Esophagus muscularis mucosa (tissue), 4 donors: ENCODE results near the gene MAP4K4. TPM values are rescaled to one million over a fixed set of nuclear protein-coding genes. Genes with fewer than 3 reads are reported as not detected.

Experiments used
- DNase-seq: peaks from one replicate; pipeline ENCODE4 v3.0.0-alpha.2; 2017; ENCODE audit errors: extremely low spot score
- H3K27ac ChIP-seq, 4 donors: fragments of 200-600 bp; sonication (generic); replicated peaks in 1 of 4; 1 replicate in 3 of 4; 2 replicates in 1 of 4; pipeline ENCODE4 v1.5.1; 2016 to 2019; ENCODE audit warnings: mild to moderate bottlenecking in 1 of 4
- H3K27me3 ChIP-seq, 4 donors: fragments of 200-600 bp; sonication (generic); one replicate each; pipeline versions ENCODE4 v1.5.1 to v1.6.0; 2016 to 2019
- H3K36me3 ChIP-seq, 4 donors: fragments of 200-600 bp; sonication (generic); one replicate each; pipeline ENCODE4 v1.5.1; 2016 to 2019
- H3K4me1 ChIP-seq, 4 donors: fragments of 200-600 bp; sonication (generic); one replicate each; pipeline ENCODE4 v1.5.1; 2016 to 2019
- H3K4me3 ChIP-seq, 4 donors: fragments of 200-600 bp; sonication (generic); 1 replicate in 2 of 4; 2 replicates in 2 of 4; pipeline ENCODE4 v1.5.1; 2016 to 2019; ENCODE audit warnings: mild to moderate bottlenecking in 4 of 4, moderate library complexity in 1 of 4
- H3K9me3 ChIP-seq, 4 donors: fragments of 200-600 bp; sonication (generic); 1 replicate in 3 of 4; 2 replicates in 1 of 4; pipeline ENCODE4 v1.5.1; 2016 to 2019
- CTCF ChIP-seq, 3 experiments: fragments of 200-600 bp in 2 of 3; fragments of 450-650 bp in 1 of 3; sonication (generic) in 2 of 3; IDR thresholded peaks; one replicate each; pipeline ENCODE4 v1.5.1; 2017 to 2019; ENCODE audit warnings: antibody characterized with exemption in 3 of 3, mild to moderate bottlenecking in 2 of 3, moderate library complexity in 1 of 3
- EP300 ChIP-seq: sonication (generic); formaldehyde crosslinking; IDR thresholded peaks from one replicate; pipeline ENCODE4 v1.6.1; 2017; ENCODE audit warnings: antibody characterized with exemption
- POLR2A ChIP-seq: fragments of 450-650 bp; IDR thresholded peaks from one replicate; pipeline ENCODE4 v1.6.1; 2017; ENCODE audit warnings: antibody characterized with exemption, moderate library complexity, mild to moderate bottlenecking, low read depth
- POLR2AphosphoS5 ChIP-seq, 2 donors: sonication (generic); formaldehyde crosslinking; IDR thresholded peaks; one replicate each; pipeline ENCODE4 v1.6.1; 2017; ENCODE audit warnings: antibody characterized with exemption in 2 of 2
- WGBS: methylation state at CpG from one replicate; pipeline ENCODE4 v1.1.5; 2018; 5-methylcytosine and 5-hydroxymethylcytosine counted together
- intact Hi-C: fragments of 100-400 bp; cut with DNase I; formaldehyde crosslinking; loops from one replicate; pipeline ENCODE4 v1.15.1; 2023
- total RNA-seq, 4 donors: library from RNA; depleted of rRNA; stranded (reverse); fragments of >200 nt; gene quantifications; one replicate each; pipeline versions ENCODE4 v1.1.0 to v1.2.1, GENCODE V29; 2016

MAP4K4 gene
- total RNA-seq, 4 donors from 2014 or later = 37.8 to 59.0 (median 51.7) TPM

- WGBS = 64% methylated on average over 1 of the region's 1 CpG
- no peaks in the 10 kb centered on the region for H3K36me3 ChIP-seq
- H3K4me3 ChIP-seq = no peak overlapping the region
- H3K27me3 ChIP-seq = no peaks in the 10 kb centered on the region
- no peaks in the 10 kb centered on the region for H3K9me3 ChIP-seq
- no peak for DNase-seq
- no peak overlapping the region for H3K27ac ChIP-seq
- TF ChIP-seq POLR2AphosphoS5 (IDR thresholded peaks at IDR 0.05) = no peak
- no peak for TF ChIP-seq POLR2A
- no peak for TF ChIP-seq EP300
- no peak for TF ChIP-seq CTCF (IDR thresholded peaks at IDR 0.05)
- intact Hi-C loops = no loop called here
- peaks cover 22 to 50% (median 40%) of the 10 kb centered on the region in 4 donors for H3K4me1 ChIP-seq
Observed at GRCh38 chr2:101788565-101788964, 91.1 kb downstream of the MAP4K4 start.

- peak; percentile 21 for DNase-seq
- Histone ChIP-seq H3K36me3 (no peaks in the 10 kb centered on the region), H3K27ac (no peak overlapping the region), H3K4me3 (no peak overlapping the region), H3K27me3 (no peaks in the 10 kb centered on the region), H3K9me3 (no peaks in the 10 kb centered on the region), H3K4me1 (peaks cover 29 to 57% (median 47%) of the 10 kb centered on the region in 4 donors)
- intact Hi-C loops = no loop called here
- 80% methylated on average over 4 of the region's 4 CpGs for WGBS
- no peak for TF ChIP-seq EP300
- no peak for TF ChIP-seq CTCF (IDR thresholded peaks at IDR 0.05)
- no peak for TF ChIP-seq POLR2AphosphoS5 (IDR thresholded peaks at IDR 0.05)
Observed at GRCh38 chr2:101788995-101789970, 91.8 kb downstream of the MAP4K4 start.

- H3K4me1 ChIP-seq = peaks cover 38 to 60% (median 56%) of the 10 kb centered on the region in 4 donors
Observed at GRCh38 chr2:101790416-101790815, 92.9 kb downstream of the MAP4K4 start.

GRCh38 chr2:101790857-101791256 lies 93.3 kb downstream of the MAP4K4 start:
- Histone ChIP-seq H3K27ac (peak overlapping the region; percentile 6 to 57 (median 18)), H3K4me3 (no peak overlapping the region), H3K36me3 (no peaks in the 10 kb centered on the region), H3K4me1 (peaks cover 38 to 60% (median 57%) of the 10 kb centered on the region in 4 donors), H3K27me3 (no peaks in the 10 kb centered on the region), H3K9me3 (no peaks in the 10 kb centered on the region)
- WGBS = 43% methylated on average over 4 of the region's 4 CpGs
- DNase-seq = no peak
- intact Hi-C loops = no loop called here
- TF ChIP-seq POLR2AphosphoS5 (IDR thresholded peaks at IDR 0.05) = peak; percentile 4 to 42
- TF ChIP-seq EP300 = no peak

More at GRCh38 chr2:101790416-101790815, 92.9 kb downstream of the MAP4K4 start:
- intact Hi-C loops = no loop called here
- H3K36me3 ChIP-seq = no peaks in the 10 kb centered on the region
- no peak for DNase-seq
- WGBS = 69% methylated on average over 5 of the region's 5 CpGs
- peak overlapping the region; percentile 6 to 57 (median 18) for H3K27ac ChIP-seq
- H3K4me3 ChIP-seq = no peak overlapping the region
- TF ChIP-seq POLR2AphosphoS5 (IDR thresholded peaks at IDR 0.05) = no peak
- no peak for TF ChIP-seq CTCF (IDR thresholded peaks at IDR 0.05)
- TF ChIP-seq POLR2A = no peak
- no peak for TF ChIP-seq EP300
- no peaks in the 10 kb centered on the region for H3K27me3 ChIP-seq
- no peaks in the 10 kb centered on the region for H3K9me3 ChIP-seq

GRCh38 chr2:101792208-101792607 lies 94.7 kb downstream of the MAP4K4 start:
- H3K36me3 ChIP-seq = no peaks in the 10 kb centered on the region
- peak; percentile 60 for DNase-seq
- H3K4me1 ChIP-seq = peaks cover 38 to 61% (median 58%) of the 10 kb centered on the region in 4 donors
- no peaks in the 10 kb centered on the region for H3K27me3 ChIP-seq
- TF ChIP-seq POLR2AphosphoS5 (IDR thresholded peaks at IDR 0.05) (no peak), EP300 (no peak), POLR2A (no peak), CTCF (IDR thresholded peaks at IDR 0.05) (no peak)
- H3K9me3 ChIP-seq = no peaks in the 10 kb centered on the region
- H3K27ac ChIP-seq = no peak overlapping the region
- intact Hi-C loops = no loop called here
- WGBS = 87% methylated on average over 5 of the region's 5 CpGs
- no peak overlapping the region for H3K4me3 ChIP-seq
